ENCODE measurements around the gene SCARF2.

DNA sequence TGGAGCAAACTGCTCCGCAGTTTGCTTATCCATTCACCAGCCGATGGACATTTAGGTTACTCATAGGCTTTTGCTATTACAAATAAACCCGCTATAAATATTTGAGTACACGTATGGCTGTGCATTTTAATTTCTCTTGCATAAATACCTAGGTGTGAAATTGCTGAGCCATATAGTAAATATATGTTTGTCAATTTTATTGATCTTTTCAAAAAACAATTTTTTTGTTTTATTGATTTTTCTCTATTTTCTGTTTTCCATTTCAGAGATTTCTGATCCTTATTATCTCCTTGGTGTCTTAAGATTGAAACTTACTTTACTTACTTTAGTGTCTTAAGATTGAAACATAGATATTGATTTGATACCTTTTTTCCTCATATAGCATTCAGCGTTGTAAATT, 39.2 kb downstream of the SCARF2 start:
- TF ChIP-seq, protein P1, sequence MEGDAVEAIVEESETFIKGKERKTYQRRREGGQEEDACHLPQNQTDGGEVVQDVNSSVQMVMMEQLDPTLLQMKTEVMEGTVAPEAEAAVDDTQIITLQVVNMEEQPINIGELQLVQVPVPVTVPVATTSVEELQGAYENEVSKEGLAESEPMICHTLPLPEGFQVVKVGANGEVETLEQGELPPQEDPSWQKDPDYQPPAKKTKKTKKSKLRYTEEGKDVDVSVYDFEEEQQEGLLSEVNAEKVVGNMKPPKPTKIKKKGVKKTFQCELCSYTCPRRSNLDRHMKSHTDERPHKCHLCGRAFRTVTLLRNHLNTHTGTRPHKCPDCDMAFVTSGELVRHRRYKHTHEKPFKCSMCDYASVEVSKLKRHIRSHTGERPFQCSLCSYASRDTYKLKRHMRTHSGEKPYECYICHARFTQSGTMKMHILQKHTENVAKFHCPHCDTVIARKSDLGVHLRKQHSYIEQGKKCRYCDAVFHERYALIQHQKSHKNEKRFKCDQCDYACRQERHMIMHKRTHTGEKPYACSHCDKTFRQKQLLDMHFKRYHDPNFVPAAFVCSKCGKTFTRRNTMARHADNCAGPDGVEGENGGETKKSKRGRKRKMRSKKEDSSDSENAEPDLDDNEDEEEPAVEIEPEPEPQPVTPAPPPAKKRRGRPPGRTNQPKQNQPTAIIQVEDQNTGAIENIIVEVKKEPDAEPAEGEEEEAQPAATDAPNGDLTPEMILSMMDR (IDR thresholded peaks at IDR 0.05), result no peak
- TF ChIP-seq EZH2 (IDR thresholded peaks at IDR 0.05; ENCODE audit: borderline replicate concordance, insufficient read depth, low read depth, low read length, poor library complexity, severe bottlenecking), result no peak

All from B cell (primary cell).